Memory B cell (primary cell): ENCODE data around the gene DYNLT2B.
"Not testable (repeated sequence)": the region's sequence is repeated elsewhere in the genome, so short reads cannot be mapped to it uniquely, and the experiment has no call there.

Experiments
- ATAC-seq: fragments of 150-1000 bp; cut with Tn5 transposase; 2 replicates; pipeline ENCODE4 v1.10.0; 2021; ENCODE audit warnings: low read depth, mild to moderate bottlenecking, moderate library complexity
- DNase-seq, 2 donors: peaks; one replicate each; pipeline ENCODE4 v3.0.0; 2022; ENCODE audit warnings: low spot score in 2 of 2
- H3K27ac Mint-ChIP-seq: one replicate; pipeline ENCODE4 v1.8.0; 2022; ENCODE audit warnings: mild to moderate bottlenecking, moderate library complexity, mixed read lengths
- H3K27me3 Mint-ChIP-seq: one replicate; pipeline ENCODE4 v1.8.0; 2022; ENCODE audit warnings: mixed read lengths
- H3K36me3 Mint-ChIP-seq: one replicate; pipeline ENCODE4 v1.8.0; 2022; ENCODE audit warnings: mild to moderate bottlenecking, mixed read lengths
- H3K4me1 Mint-ChIP-seq: one replicate; pipeline ENCODE4 v1.8.0; 2022; ENCODE audit warnings: mixed read lengths
- H3K4me3 Mint-ChIP-seq: one replicate; pipeline ENCODE4 v1.8.0; 2022; ENCODE audit warnings: mild to moderate bottlenecking, moderate library complexity, mixed read lengths
- H3K9me3 Mint-ChIP-seq: one replicate; pipeline ENCODE4 v1.8.0; 2022; ENCODE audit warnings: mixed read lengths

Gene DYNLT2B

GRCh38 chr3:196314597-196314996 lies 3.4 kb downstream of the DYNLT2B start:
- no peak overlapping the region for H3K4me3 Mint-ChIP-seq
- H3K4me1 Mint-ChIP-seq = peaks cover 7% of the 10 kb centered on the region
- no peak for ATAC-seq
- peaks cover 3% of the 10 kb centered on the region for H3K36me3 Mint-ChIP-seq
- DNase-seq = no peak
- H3K27me3 Mint-ChIP-seq = no peaks in the 10 kb centered on the region
- no peaks in the 10 kb centered on the region for H3K9me3 Mint-ChIP-seq
- peak overlapping the region; percentile 25 for H3K27ac Mint-ChIP-seq

GRCh38 chr3:196314086-196314485 lies 4.0 kb downstream of the DYNLT2B start:
- H3K27ac Mint-ChIP-seq, H3K9me3 Mint-ChIP-seq, H3K36me3 Mint-ChIP-seq, H3K4me1 Mint-ChIP-seq, DNase-seq, H3K4me3 Mint-ChIP-seq, ATAC-seq, H3K27me3 Mint-ChIP-seq: not testable (repeated sequence)

- not testable (repeated sequence) for H3K36me3 Mint-ChIP-seq, H3K9me3 Mint-ChIP-seq, H3K4me1 Mint-ChIP-seq, H3K27me3 Mint-ChIP-seq, H3K27ac Mint-ChIP-seq, H3K4me3 Mint-ChIP-seq, ATAC-seq, DNase-seq
Measured at GRCh38 chr3:196302960-196303359, 15.1 kb downstream of the DYNLT2B start.

GRCh38 chr3:196302551-196302950 lies 15.5 kb downstream of the DYNLT2B start:
- H3K27me3 Mint-ChIP-seq, H3K4me1 Mint-ChIP-seq, H3K4me3 Mint-ChIP-seq, DNase-seq, H3K9me3 Mint-ChIP-seq, H3K36me3 Mint-ChIP-seq: not testable (repeated sequence)
- H3K27ac Mint-ChIP-seq = peak overlapping the region; percentile 9
- peak; percentile 85 for ATAC-seq

- H3K36me3 Mint-ChIP-seq = peaks cover 5% of the 10 kb centered on the region
- H3K27me3 Mint-ChIP-seq = no peaks in the 10 kb centered on the region
- no peak overlapping the region for H3K4me3 Mint-ChIP-seq
- no peak overlapping the region for H3K27ac Mint-ChIP-seq
- H3K9me3 Mint-ChIP-seq = no peaks in the 10 kb centered on the region
- H3K4me1 Mint-ChIP-seq = peaks cover 14% of the 10 kb centered on the region
- no peak for DNase-seq
- no peak for ATAC-seq
Measured at GRCh38 chr3:196298521-196298920, 19.5 kb downstream of the DYNLT2B start.

GRCh38 chr3:196292286-196292923 lies 25.6 kb downstream of the DYNLT2B start:
- H3K36me3 Mint-ChIP-seq = no peaks in the 10 kb centered on the region
- peak overlapping the region; percentile 82 for H3K4me3 Mint-ChIP-seq
- ATAC-seq (peak; percentile 72), DNase-seq (peak in 1 of 2 donors; percentile 42)
- H3K27me3 Mint-ChIP-seq = no peaks in the 10 kb centered on the region
- H3K4me1 Mint-ChIP-seq = peaks cover 28% of the 10 kb centered on the region
- no peaks in the 10 kb centered on the region for H3K9me3 Mint-ChIP-seq
- peak overlapping the region; percentile 93 for H3K27ac Mint-ChIP-seq

GRCh38 chr3:196288141-196288460 lies 29.9 kb downstream of the DYNLT2B start:
- Mint-ChIP-seq H3K4me3 (peak overlapping the region; percentile 97), H3K4me1 (peaks cover 46% of the 10 kb centered on the region), H3K27me3 (no peaks in the 10 kb centered on the region), H3K27ac (peak overlapping the region; percentile 97), H3K36me3 (no peaks in the 10 kb centered on the region), H3K9me3 (no peaks in the 10 kb centered on the region)
- DNase-seq (peak in 1 of 2 donors; percentile 28), ATAC-seq (peak; percentile 37)

- Mint-ChIP-seq H3K9me3 (no peaks in the 10 kb centered on the region), H3K4me3 (peak within 1 kb of the TSS; percentile 97), H3K27ac (peak within 1 kb of the TSS; percentile 97), H3K36me3 (no peaks in the 10 kb centered on the region), H3K4me1 (peaks cover 44% of the 10 kb centered on the region), H3K27me3 (no peaks in the 10 kb centered on the region)
- peak; percentile 51 to 65 for DNase-seq
- peak; percentile 73 for ATAC-seq
Measured at GRCh38 chr3:196287440-196288140, 30.4 kb downstream of the DYNLT2B start, which contains the start of gene PCYT1A. PCYT1A (minus strand) TSS chr3:196287726; CDS start chr3:196270531, 17,195 bp downstream.

GRCh38 chr3:196287090-196287439 lies 31.0 kb downstream of the DYNLT2B start:
- no peaks in the 10 kb centered on the region for H3K36me3 Mint-ChIP-seq
- H3K4me3 Mint-ChIP-seq = peak overlapping the region; percentile 97
- peaks cover 39% of the 10 kb centered on the region for H3K4me1 Mint-ChIP-seq
- peak; percentile 30 for ATAC-seq
- H3K9me3 Mint-ChIP-seq = no peaks in the 10 kb centered on the region
- peak overlapping the region; percentile 97 for H3K27ac Mint-ChIP-seq
- no peaks in the 10 kb centered on the region for H3K27me3 Mint-ChIP-seq
- DNase-seq = peak in 1 of 2 donors; percentile 10

- Mint-ChIP-seq H3K4me1 (peaks cover 44% of the 10 kb centered on the region), H3K27me3 (no peaks in the 10 kb centered on the region), H3K27ac (peak overlapping the region; percentile 97), H3K9me3 (no peaks in the 10 kb centered on the region), H3K4me3 (no peak overlapping the region), H3K36me3 (peaks cover 2% of the 10 kb centered on the region)
- no peak for ATAC-seq
- no peak for DNase-seq
Measured at GRCh38 chr3:196284396-196284795, 33.6 kb downstream of the DYNLT2B start.

- Mint-ChIP-seq H3K27me3 (no peaks in the 10 kb centered on the region), H3K4me3 (no peak overlapping the region), H3K27ac (peak overlapping the region; percentile 38), H3K36me3 (peaks cover 6% of the 10 kb centered on the region), H3K4me1 (peaks cover 43% of the 10 kb centered on the region), H3K9me3 (no peaks in the 10 kb centered on the region)
- DNase-seq (no peak), ATAC-seq (no peak)
Measured at GRCh38 chr3:196281962-196282361, 36.1 kb downstream of the DYNLT2B start.

- H3K27ac Mint-ChIP-seq = no peak overlapping the region
- DNase-seq (no peak), ATAC-seq (no peak)
- H3K9me3 Mint-ChIP-seq = no peaks in the 10 kb centered on the region
- H3K27me3 Mint-ChIP-seq = no peaks in the 10 kb centered on the region
- H3K4me3 Mint-ChIP-seq = no peak overlapping the region
- peaks cover 35% of the 10 kb centered on the region for H3K4me1 Mint-ChIP-seq
- peaks cover 6% of the 10 kb centered on the region for H3K36me3 Mint-ChIP-seq
Measured at GRCh38 chr3:196280689-196281440, 37.2 kb downstream of the DYNLT2B start.

- ATAC-seq (peak; percentile 5), DNase-seq (no peak)
- Mint-ChIP-seq H3K4me3 (peak overlapping the region; percentile 76), H3K4me1 (peaks cover 30% of the 10 kb centered on the region), H3K27me3 (no peaks in the 10 kb centered on the region), H3K9me3 (peaks cover 2% of the 10 kb centered on the region), H3K36me3 (peaks cover 15% of the 10 kb centered on the region), H3K27ac (peak overlapping the region; percentile 96)
Measured at GRCh38 chr3:196275126-196275525, 42.9 kb downstream of the DYNLT2B start.

GRCh38 chr3:196274585-196274984 lies 43.5 kb downstream of the DYNLT2B start:
- peak overlapping the region; percentile 76 for H3K4me3 Mint-ChIP-seq
- no peaks in the 10 kb centered on the region for H3K27me3 Mint-ChIP-seq
- peaks cover 30% of the 10 kb centered on the region for H3K4me1 Mint-ChIP-seq
- peak overlapping the region; percentile 96 for H3K27ac Mint-ChIP-seq
- H3K9me3 Mint-ChIP-seq = peaks cover 2% of the 10 kb centered on the region
- ATAC-seq (peak; percentile 96), DNase-seq (peak in 1 of 2 donors; percentile 29)
- H3K36me3 Mint-ChIP-seq = peaks cover 13% of the 10 kb centered on the region
